OCI-LY7 (cell line): ENCODE measurements around the gene WDR49.

ENCODE experiments used
- CTCF ChIP-seq: fragments of 200-600 bp; sonication (generic); conservative IDR thresholded peaks from 2 replicates; pipeline ENCODE4 v1.5.1; 2014; ENCODE audit warnings: mild to moderate bottlenecking, antibody characterized with exemption, low read length, moderate library complexity, mixed read lengths
- EZH2phosphoT487 ChIP-seq: fragments of 200-600 bp; sonication (generic); IDR thresholded peaks from 2 replicates; pipeline ENCODE4 v1.6.1; 2018; ENCODE audit warnings: low read depth, borderline replicate concordance, mild to moderate bottlenecking, mixed run types, antibody characterized with exemption, low read length, moderate library complexity, mixed read lengths

GRCh38 chr3:167484551-167484950 lies 169.2 kb downstream of the WDR49 start:
- TF ChIP-seq EZH2phosphoT487 (no peak), CTCF (no peak)
